Liver (tissue), 9 donors: Measurements from ENCODE around the gene PPARA. TPM values are rescaled to one million over a fixed set of nuclear protein-coding genes. Genes with fewer than 3 reads are reported as not detected.

Source experiments
- DNase-seq: peaks from one replicate; pipeline ENCODE4 v3.0.0-alpha.2; 2017; ENCODE audit warnings: low spot score
- H3K27ac ChIP-seq, 2 donors: one replicate each; pipeline ENCODE4 v1.7.0; 2013; ENCODE audit warnings: inconsistent platforms in 2 of 2, low read length in 2 of 2, control low read depth in 1 of 2, low read depth in 1 of 2, mild to moderate bottlenecking in 1 of 2
- H3K27me3 ChIP-seq, 4 donors: one replicate each; pipeline versions ENCODE4 v1.6.1 to v1.7.0; 2013; ENCODE audit warnings: low read length in 3 of 4, inconsistent platforms in 1 of 4, mild to moderate bottlenecking in 1 of 4, moderate library complexity in 1 of 4; ENCODE audit not compliant: control insufficient read depth in 4 of 4, insufficient read depth in 4 of 4
- H3K36me3 ChIP-seq, 4 donors: one replicate each; pipeline versions ENCODE4 v1.6.1 to v1.7.0; 2013; ENCODE audit warnings: low read length in 3 of 4, mild to moderate bottlenecking in 3 of 4, low read depth in 1 of 4, moderate library complexity in 1 of 4; ENCODE audit not compliant: control insufficient read depth in 4 of 4, insufficient read depth in 3 of 4
- H3K4me1 ChIP-seq, 4 donors: one replicate each; pipeline versions ENCODE4 v1.6.1 to v1.7.0; 2013; ENCODE audit warnings: low read length in 3 of 4, mild to moderate bottlenecking in 3 of 4, moderate library complexity in 1 of 4; ENCODE audit not compliant: control insufficient read depth in 4 of 4, insufficient read depth in 4 of 4
- H3K4me3 ChIP-seq, 3 donors: one replicate each; pipeline versions ENCODE4 v1.6.1 to v1.7.0; 2013; ENCODE audit warnings: low read length in 3 of 3, control low read depth in 1 of 3, low read depth in 1 of 3, mild to moderate bottlenecking in 1 of 3
- H3K9ac ChIP-seq, 2 donors: one replicate each; pipeline ENCODE4 v1.7.0; 2013; ENCODE audit warnings: low read length in 2 of 2, mild to moderate bottlenecking in 2 of 2, moderate library complexity in 2 of 2, control low read depth in 1 of 2, low read depth in 1 of 2
- H3K9me3 ChIP-seq, 4 donors: one replicate each; pipeline versions ENCODE4 v1.6.1 to v1.7.0; 2013; ENCODE audit warnings: low read length in 3 of 4; ENCODE audit not compliant: control insufficient read depth in 4 of 4
- ATF3 ChIP-seq: IDR thresholded peaks from 2 replicates; pipeline ENCODE4 v1.6.1; 2016; ENCODE audit warnings: antibody characterized with exemption
- FOXA1 ChIP-seq: IDR thresholded peaks from 2 replicates; pipeline ENCODE4 v1.6.1; 2016; ENCODE audit warnings: antibody characterized with exemption
- FOXA2 ChIP-seq: IDR thresholded peaks from 2 replicates; pipeline ENCODE4 v1.6.1; 2016; ENCODE audit warnings: antibody characterized with exemption
- GABPA ChIP-seq, 2 donors: IDR thresholded peaks in 1 of 2; conservative IDR thresholded peaks in 1 of 2; 2 replicates each; pipeline ENCODE4 v1.6.1; 2016; ENCODE audit warnings: antibody characterized with exemption in 2 of 2, mild to moderate bottlenecking in 1 of 2, moderate library complexity in 1 of 2
- HNF4A ChIP-seq, 2 donors: conservative IDR thresholded peaks; 2 replicates each; pipeline ENCODE4 v1.6.1; 2016; ENCODE audit warnings: antibody characterized with exemption in 2 of 2, mild to moderate bottlenecking in 2 of 2
- HNF4G ChIP-seq: IDR thresholded peaks from 2 replicates; pipeline ENCODE4 v1.6.1; 2016; ENCODE audit warnings: antibody characterized with exemption
- JUND ChIP-seq, 2 donors: IDR thresholded peaks; 2 replicates each; pipeline ENCODE4 v1.6.1; 2016; ENCODE audit warnings: antibody characterized with exemption in 2 of 2
- MAX ChIP-seq: IDR thresholded peaks from 2 replicates; pipeline ENCODE4 v1.6.1; 2016; ENCODE audit warnings: antibody characterized with exemption
- RAD21 ChIP-seq, 2 donors: IDR thresholded peaks; 2 replicates each; pipeline ENCODE4 v1.6.1; 2016; ENCODE audit warnings: antibody characterized with exemption in 2 of 2, mild to moderate bottlenecking in 2 of 2
- RXRA ChIP-seq, 2 donors: IDR thresholded peaks; 2 replicates each; pipeline ENCODE4 v1.6.1; 2017 to 2018; ENCODE audit warnings: antibody characterized with exemption in 2 of 2, mild to moderate bottlenecking in 1 of 2
- SP1 ChIP-seq: IDR thresholded peaks from 2 replicates; pipeline ENCODE4 v1.6.1; 2018; ENCODE audit warnings: antibody characterized with exemption, mild to moderate bottlenecking
- TAF1 ChIP-seq: conservative IDR thresholded peaks from 2 replicates; pipeline ENCODE4 v1.6.1; 2016; ENCODE audit warnings: antibody characterized with exemption, mild to moderate bottlenecking
- YY1 ChIP-seq: IDR thresholded peaks from 2 replicates; pipeline ENCODE4 v1.6.1; 2016; ENCODE audit warnings: antibody characterized with exemption, mild to moderate bottlenecking
- ZBTB33 ChIP-seq: IDR thresholded peaks from 2 replicates; pipeline ENCODE4 v1.6.1; 2016; ENCODE audit warnings: antibody characterized with exemption
- WGBS: extraction: QIAGEN DNeasy Blood & Tissue Kit; methylation state at CpG from one replicate; pipeline ENCODE4 v1.1.7; 2013; 5-methylcytosine and 5-hydroxymethylcytosine counted together
- polyA plus RNA-seq, 2 donors: library from polyadenylated mRNA; stranded (reverse) in 1 of 2; unstranded in 1 of 2; fragments of 200-250 nt in 1 of 2; fragments of >200 nt in 1 of 2; fragmentation: Nextera tagmentation in 1 of 2; extraction: Ambion mirVana in 1 of 2; gene quantifications; one replicate each; pipeline versions ENCODE4 v1.2.1 to v1.2.3, GENCODE V29; 2013 to 2015
- total RNA-seq, 2 donors: library from RNA; depleted of rRNA; stranded (reverse); fragments of >200 nt; gene quantifications; one replicate each; pipeline ENCODE4 v1.2.3, GENCODE V29; 2014
- TF ChIP-seq, protein P1 (sequence below): IDR thresholded peaks from 2 replicates; pipeline ENCODE4 v1.6.1; 2016; ENCODE audit warnings: antibody characterized with exemption, mild to moderate bottlenecking
- donor health status: healthy.
- donor health status: healthy.
- donor health status: healthy.
- donor health status: healthy.
- donor health status: healthy.

Gene PPARA
- total and polyA plus RNA-seq, 4 donors: 31.2 to 78.8 (median 41.3) TPM

DNA sequence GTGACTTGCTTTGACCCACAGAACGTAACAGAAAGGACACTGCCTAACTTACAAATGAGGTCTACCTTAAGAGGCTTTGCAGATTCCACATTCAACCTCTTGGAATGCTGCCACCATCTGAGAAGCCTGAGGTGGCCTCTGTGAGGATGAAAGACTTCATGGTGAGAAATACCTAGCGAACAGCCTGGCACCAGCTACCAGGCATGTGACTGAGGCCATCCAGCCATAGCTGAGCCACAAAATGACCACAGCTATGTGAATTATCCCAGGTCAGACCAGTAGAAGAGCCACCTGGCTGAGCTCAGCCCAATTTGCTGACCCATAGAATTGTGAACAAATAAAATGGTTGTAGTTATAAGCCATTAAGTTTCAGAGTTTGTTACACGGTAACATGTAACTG is 37.5 kb downstream of the PPARA start:
- H3K27me3 ChIP-seq: no peaks in the 10 kb centered on the region
- no peaks in the 10 kb centered on the region for H3K9me3 ChIP-seq
- DNase-seq: no peak
- no peak overlapping the region for H3K9ac ChIP-seq
- peaks cover 4 to 28% (median 23%) of the 10 kb centered on the region in 4 donors for H3K36me3 ChIP-seq
- peaks cover 0 to 2% (median 0%) of the 10 kb centered on the region in 4 donors for H3K4me1 ChIP-seq
- H3K4me3 ChIP-seq: no peak overlapping the region
- no peak for TF ChIP-seq YY1
- no peak for TF ChIP-seq GABPA (IDR thresholded peaks at IDR 0.05 in 1 of 2, conservative IDR thresholded peaks at IDR 0.05 in 1 of 2)
- TF ChIP-seq MAX: no peak
- TF ChIP-seq, protein P1, sequence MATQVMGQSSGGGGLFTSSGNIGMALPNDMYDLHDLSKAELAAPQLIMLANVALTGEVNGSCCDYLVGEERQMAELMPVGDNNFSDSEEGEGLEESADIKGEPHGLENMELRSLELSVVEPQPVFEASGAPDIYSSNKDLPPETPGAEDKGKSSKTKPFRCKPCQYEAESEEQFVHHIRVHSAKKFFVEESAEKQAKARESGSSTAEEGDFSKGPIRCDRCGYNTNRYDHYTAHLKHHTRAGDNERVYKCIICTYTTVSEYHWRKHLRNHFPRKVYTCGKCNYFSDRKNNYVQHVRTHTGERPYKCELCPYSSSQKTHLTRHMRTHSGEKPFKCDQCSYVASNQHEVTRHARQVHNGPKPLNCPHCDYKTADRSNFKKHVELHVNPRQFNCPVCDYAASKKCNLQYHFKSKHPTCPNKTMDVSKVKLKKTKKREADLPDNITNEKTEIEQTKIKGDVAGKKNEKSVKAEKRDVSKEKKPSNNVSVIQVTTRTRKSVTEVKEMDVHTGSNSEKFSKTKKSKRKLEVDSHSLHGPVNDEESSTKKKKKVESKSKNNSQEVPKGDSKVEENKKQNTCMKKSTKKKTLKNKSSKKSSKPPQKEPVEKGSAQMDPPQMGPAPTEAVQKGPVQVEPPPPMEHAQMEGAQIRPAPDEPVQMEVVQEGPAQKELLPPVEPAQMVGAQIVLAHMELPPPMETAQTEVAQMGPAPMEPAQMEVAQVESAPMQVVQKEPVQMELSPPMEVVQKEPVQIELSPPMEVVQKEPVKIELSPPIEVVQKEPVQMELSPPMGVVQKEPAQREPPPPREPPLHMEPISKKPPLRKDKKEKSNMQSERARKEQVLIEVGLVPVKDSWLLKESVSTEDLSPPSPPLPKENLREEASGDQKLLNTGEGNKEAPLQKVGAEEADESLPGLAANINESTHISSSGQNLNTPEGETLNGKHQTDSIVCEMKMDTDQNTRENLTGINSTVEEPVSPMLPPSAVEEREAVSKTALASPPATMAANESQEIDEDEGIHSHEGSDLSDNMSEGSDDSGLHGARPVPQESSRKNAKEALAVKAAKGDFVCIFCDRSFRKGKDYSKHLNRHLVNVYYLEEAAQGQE: no peak
- no peak for TF ChIP-seq SP1
- TF ChIP-seq FOXA1: no peak
- no peak for TF ChIP-seq ATF3
- no peak for TF ChIP-seq TAF1
- no peak for TF ChIP-seq ZBTB33
- no peak for TF ChIP-seq RXRA (IDR thresholded peaks at IDR 0.05)
- WGBS: 95% methylated on average over 3 of the region's 3 CpGs
- no peak overlapping the region for H3K27ac ChIP-seq

GRCh38 chr22:46192210-46192993 is 42.1 kb downstream of the PPARA start:
- TF ChIP-seq YY1: no peak
- Histone ChIP-seq H3K27ac (no peak overlapping the region), H3K9ac (no peak overlapping the region), H3K36me3 (peaks cover 2 to 10% (median 8%) of the 10 kb centered on the region in 4 donors), H3K9me3 (no peaks in the 10 kb centered on the region), H3K27me3 (no peaks in the 10 kb centered on the region), H3K4me3 (no peak overlapping the region), H3K4me1 (peaks cover 5 to 29% (median 17%) of the 10 kb centered on the region in 4 donors)
- 88% methylated on average over 5 of the region's 5 CpGs for WGBS
- DNase-seq: no peak

GRCh38 chr22:46193898-46194310 is 43.6 kb downstream of the PPARA start:
- peak; percentile 83 for DNase-seq
- peaks cover 5 to 29% (median 17%) of the 10 kb centered on the region in 4 donors for H3K4me1 ChIP-seq
- TF ChIP-seq HNF4G: no peak
- peak in 1 of 2 donors; percentile 55 for TF ChIP-seq RXRA (IDR thresholded peaks at IDR 0.05)
- peak; percentile 26 for TF ChIP-seq MAX
- TF ChIP-seq JUND (IDR thresholded peaks at IDR 0.05): peak in 1 of 2 donors; percentile 11
- TF ChIP-seq GABPA (IDR thresholded peaks at IDR 0.05 in 1 of 2, conservative IDR thresholded peaks at IDR 0.05 in 1 of 2): no peak
- TF ChIP-seq, protein P1: peak; percentile 96
- peak in 1 of 2 donors; percentile 43 for TF ChIP-seq HNF4A (conservative IDR thresholded peaks at IDR 0.05)
- no peak for TF ChIP-seq RAD21 (IDR thresholded peaks at IDR 0.05)
- TF ChIP-seq FOXA2: no peak
- no peak for TF ChIP-seq YY1

More at GRCh38 chr22:46193898-46194310, 43.6 kb downstream of the PPARA start:
- H3K27me3 ChIP-seq: no peaks in the 10 kb centered on the region
- H3K36me3 ChIP-seq: peaks cover 0 to 7% (median 3%) of the 10 kb centered on the region in 4 donors
- no peak overlapping the region for H3K4me3 ChIP-seq
- no peak overlapping the region for H3K9ac ChIP-seq
- H3K9me3 ChIP-seq: no peaks in the 10 kb centered on the region
- peak overlapping the region in 1 of 2 donors; percentile 30 for H3K27ac ChIP-seq
- 31% methylated on average over 8 of the region's 8 CpGs for WGBS
